ENCODE data around the gene LRRC47. TPM values are rescaled to one million over a fixed set of nuclear protein-coding genes. Genes with fewer than 3 reads are reported as not detected.

LRRC47 gene
- 10 to 100 TPM; 31.5 to 34.2 (median 34.2) TPM for total RNA-seq

DNA sequence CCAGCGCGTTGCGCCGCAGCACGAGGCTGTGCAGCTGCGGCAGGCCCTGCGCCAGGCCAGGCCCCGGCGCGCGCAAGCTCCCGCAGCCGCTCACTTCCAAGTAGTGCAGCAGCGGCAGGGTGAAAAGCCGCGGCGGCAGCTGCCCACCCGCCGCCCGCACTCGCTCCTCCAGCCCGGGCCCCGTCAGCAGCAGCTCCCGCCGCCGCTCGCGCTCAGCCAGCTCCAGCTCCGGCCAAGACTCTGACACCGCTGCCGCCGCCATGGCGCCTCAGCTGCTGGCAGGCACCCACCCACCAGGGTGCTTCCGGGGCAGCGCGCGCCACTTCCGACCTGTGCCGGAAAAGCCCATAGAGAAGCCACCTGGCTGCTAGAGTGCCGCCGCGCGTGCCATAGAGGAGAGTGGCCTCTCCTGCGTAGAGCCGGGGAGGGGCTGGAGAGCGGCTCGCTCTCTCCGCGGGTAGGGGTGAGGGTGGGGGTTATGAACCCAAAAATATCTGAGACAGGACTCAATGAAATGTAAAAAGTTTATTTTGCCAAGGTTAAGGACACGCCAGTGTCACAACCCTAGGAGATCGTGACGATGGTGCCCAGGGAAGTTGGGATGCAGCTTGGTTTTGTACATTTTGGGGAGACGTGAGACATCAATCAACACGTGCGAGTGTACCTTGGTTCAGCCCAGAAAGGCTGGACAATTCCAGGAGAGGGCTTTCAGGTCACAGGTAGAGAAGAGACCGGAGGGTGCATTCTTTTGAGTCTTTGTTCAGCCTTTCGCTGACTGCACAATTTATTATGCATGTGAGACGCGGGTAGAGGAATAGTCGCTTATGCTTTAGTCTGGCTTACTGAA is at the start of gene LRRC47:
TSS of gene LRRC47 (minus strand) at position 284 of the 847 bp plus-strand sequence. CDS start at position 262, 22 bp downstream.
- H3K4me1 ChIP-seq, result peaks cover 11 to 19% of the 10 kb centered on the region in 2 donors
- peak within 1 kb of the TSS; percentile 54 to 64 for H3K27ac ChIP-seq
- no peaks in the 10 kb centered on the region for H3K9me3 ChIP-seq
- peak within 1 kb of the TSS; percentile 78 to 99 (median 99) for H3K4me3 ChIP-seq
- TF ChIP-seq CTCF (IDR thresholded peaks at IDR 0.05) (no peak), POLR2AphosphoS5 (IDR thresholded peaks at IDR 0.05) (peak; percentile 74 to 79 (median 78))
- DNase-seq (ENCODE audit: low spot score in 2 of 2), result peak; percentile 89 to 92
- intact Hi-C loops (cut with DNase I; ENCODE audit: low total_unique reads), result no loop called here
- H3K36me3 ChIP-seq, result no peaks in the 10 kb centered on the region
- no peaks in the 10 kb centered on the region for H3K27me3 ChIP-seq

- no peaks in the 10 kb centered on the region for H3K4me1 ChIP-seq
- DNase-seq (ENCODE audit: low spot score in 2 of 2), result no peak
- no peak overlapping the region for H3K27ac ChIP-seq
- no peaks in the 10 kb centered on the region for H3K27me3 ChIP-seq
- no peak for TF ChIP-seq POLR2A (IDR thresholded peaks at IDR 0.05)
- no peak for TF ChIP-seq POLR2AphosphoS5 (IDR thresholded peaks at IDR 0.05)
- no peak for TF ChIP-seq CTCF (IDR thresholded peaks at IDR 0.05)
- no peak overlapping the region for H3K4me3 ChIP-seq
- peaks cover 11% of the 10 kb centered on the region for H3K36me3 ChIP-seq
- intact Hi-C loops (cut with DNase I; ENCODE audit: low total_unique reads), result no loop called here
- H3K9me3 ChIP-seq, result no peaks in the 10 kb centered on the region
Measured at GRCh38 chr1:3842912-3843311, 46.6 kb upstream of the LRRC47 start.

DNA sequence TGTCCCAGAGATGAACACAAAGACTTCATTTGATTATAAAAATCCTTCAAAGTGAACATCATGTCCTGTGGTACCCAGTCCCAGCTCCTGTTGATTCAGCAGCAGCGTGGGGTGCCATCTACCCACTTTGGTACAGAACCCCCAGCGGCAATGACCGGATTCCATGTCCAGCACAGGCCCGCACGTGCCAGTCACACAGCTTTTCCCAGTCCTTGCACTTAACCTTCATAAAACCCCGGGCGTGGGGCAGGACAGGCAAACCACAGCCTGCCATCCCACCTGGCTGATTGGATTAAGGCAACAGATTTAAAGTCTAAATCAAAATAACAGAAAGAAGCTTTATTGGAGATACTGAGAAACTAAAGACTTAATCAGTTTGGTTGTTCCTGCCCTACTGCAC is 45.2 kb upstream of the LRRC47 start:
- Histone ChIP-seq H3K36me3 (peaks cover 11% of the 10 kb centered on the region), H3K9me3 (peaks cover 0 to 10% of the 10 kb centered on the region in 2 donors), H3K4me3 (no peak overlapping the region), H3K27me3 (no peaks in the 10 kb centered on the region), H3K27ac (no peak overlapping the region), H3K4me1 (no peaks in the 10 kb centered on the region)
- intact Hi-C loops (cut with DNase I; ENCODE audit: low total_unique reads), result no loop called here
- no peak for DNase-seq (ENCODE audit: low spot score in 2 of 2)
- TF ChIP-seq POLR2A (IDR thresholded peaks at IDR 0.05), result no peak
- TF ChIP-seq CTCF (IDR thresholded peaks at IDR 0.05), result no peak
- no peak for TF ChIP-seq POLR2AphosphoS5 (IDR thresholded peaks at IDR 0.05)

DNA sequence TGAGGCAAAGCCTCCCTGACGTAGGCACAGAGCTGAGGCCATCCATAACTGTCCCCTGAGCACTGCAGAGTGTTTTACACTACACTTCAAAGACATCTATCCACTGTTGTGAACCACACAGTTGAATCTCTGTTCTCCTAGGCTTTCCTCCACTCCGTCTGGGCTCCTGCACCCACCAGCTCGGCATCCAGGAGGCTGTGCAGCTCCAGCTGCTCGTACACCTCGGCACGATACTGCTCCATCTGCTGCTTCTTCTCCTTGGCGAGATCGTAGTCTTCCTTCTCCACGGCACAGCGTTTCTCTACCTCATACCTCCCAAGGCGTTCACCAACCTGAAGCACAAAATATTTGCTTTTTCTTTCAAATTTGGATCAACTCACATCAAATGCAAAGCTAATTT is 42.5 kb upstream of the LRRC47 start:
- Histone ChIP-seq H3K9me3 (peaks cover 0 to 10% of the 10 kb centered on the region in 2 donors), H3K4me3 (no peak overlapping the region), H3K4me1 (no peaks in the 10 kb centered on the region), H3K27ac (no peak overlapping the region), H3K36me3 (peaks cover 11% of the 10 kb centered on the region), H3K27me3 (no peaks in the 10 kb centered on the region)
- TF ChIP-seq POLR2AphosphoS5 (IDR thresholded peaks at IDR 0.05) (no peak), POLR2A (IDR thresholded peaks at IDR 0.05) (no peak), CTCF (IDR thresholded peaks at IDR 0.05) (no peak)
- DNase-seq (ENCODE audit: low spot score in 2 of 2), result no peak
- intact Hi-C loops (cut with DNase I; ENCODE audit: low total_unique reads), result no loop called here

DNA sequence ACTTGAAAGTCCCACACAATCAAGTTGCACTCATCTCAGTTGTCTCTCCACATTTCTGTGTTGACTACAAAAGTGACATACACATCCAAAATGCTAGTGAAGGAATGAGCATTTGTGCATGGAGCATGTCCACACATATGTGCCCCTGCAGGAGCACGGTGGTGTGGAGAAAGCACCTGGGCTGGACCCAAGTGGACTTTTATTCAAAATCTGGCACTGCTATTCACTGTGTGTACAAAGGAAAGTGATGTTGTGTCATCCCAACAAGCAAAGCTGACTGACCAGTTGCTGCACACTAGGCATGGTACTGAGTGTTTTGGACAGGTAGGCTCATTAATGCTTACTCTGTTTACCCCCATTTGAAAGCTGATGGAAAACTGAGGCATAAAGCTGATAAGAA is 41.4 kb upstream of the LRRC47 start:
- no peaks in the 10 kb centered on the region for H3K4me1 ChIP-seq
- H3K4me3 ChIP-seq, result no peak overlapping the region
- no peak overlapping the region for H3K27ac ChIP-seq
- no peak for DNase-seq (ENCODE audit: low spot score in 2 of 2)
- TF ChIP-seq CTCF (IDR thresholded peaks at IDR 0.05), result no peak
- no peak for TF ChIP-seq POLR2AphosphoS5 (IDR thresholded peaks at IDR 0.05)
- TF ChIP-seq POLR2A (IDR thresholded peaks at IDR 0.05), result no peak
- peaks cover 11% of the 10 kb centered on the region for H3K36me3 ChIP-seq
- intact Hi-C loops (cut with DNase I; ENCODE audit: low total_unique reads), result no loop called here
- no peaks in the 10 kb centered on the region for H3K27me3 ChIP-seq
- peaks cover 0 to 10% of the 10 kb centered on the region in 2 donors for H3K9me3 ChIP-seq
